Activated naive CD8-positive, alpha-beta T cell (primary cell): ENCODE data around the gene BCAS3.
"Not testable (repeated sequence)": the region's sequence is repeated elsewhere in the genome, so short reads cannot be mapped to it uniquely, and the experiment has no call there.

Experiments
- H3K27ac Mint-ChIP-seq: one replicate; pipeline ENCODE4 v1.8.0; 2021; ENCODE audit warnings: mixed read lengths
- H3K27me3 Mint-ChIP-seq: one replicate; pipeline ENCODE4 v1.8.0; 2021; ENCODE audit warnings: mixed read lengths
- H3K36me3 Mint-ChIP-seq: one replicate; pipeline ENCODE4 v1.8.0; 2021; ENCODE audit warnings: mixed read lengths
- H3K4me1 Mint-ChIP-seq: one replicate; pipeline ENCODE4 v1.8.0; 2021; ENCODE audit warnings: low read depth, mixed read lengths
- H3K4me3 Mint-ChIP-seq: one replicate; pipeline ENCODE4 v1.8.0; 2021; ENCODE audit warnings: mild to moderate bottlenecking, mixed read lengths
- H3K9me3 Mint-ChIP-seq: one replicate; pipeline ENCODE4 v1.8.0; 2021; ENCODE audit warnings: low read depth, mixed read lengths

Gene BCAS3

GRCh38 chr17:61427567-61427966 is 749.9 kb downstream of the BCAS3 start:
- Mint-ChIP-seq H3K27me3 (peaks cover 8% of the 10 kb centered on the region), H3K36me3 (no peaks in the 10 kb centered on the region), H3K9me3 (no peaks in the 10 kb centered on the region), H3K4me3 (no peak overlapping the region), H3K27ac (no peak overlapping the region), H3K4me1 (no peaks in the 10 kb centered on the region)

- Mint-ChIP-seq H3K4me3 (no peak overlapping the region), H3K36me3 (no peaks in the 10 kb centered on the region), H3K27me3 (peaks cover 9% of the 10 kb centered on the region), H3K9me3 (no peaks in the 10 kb centered on the region), H3K27ac (no peak overlapping the region), H3K4me1 (no peaks in the 10 kb centered on the region)
Observed at GRCh38 chr17:61429274-61429673, 751.6 kb downstream of the BCAS3 start.

GRCh38 chr17:61429831-61430230 is 752.2 kb downstream of the BCAS3 start:
- H3K4me1 Mint-ChIP-seq, H3K27ac Mint-ChIP-seq, H3K27me3 Mint-ChIP-seq, H3K36me3 Mint-ChIP-seq, H3K4me3 Mint-ChIP-seq, H3K9me3 Mint-ChIP-seq: not testable (repeated sequence)

- Mint-ChIP-seq H3K27me3 (peaks cover 12% of the 10 kb centered on the region), H3K27ac (no peak overlapping the region), H3K9me3 (peaks cover 12% of the 10 kb centered on the region), H3K4me3 (no peak overlapping the region), H3K36me3 (no peaks in the 10 kb centered on the region), H3K4me1 (no peaks in the 10 kb centered on the region)
Observed at GRCh38 chr17:61431594-61432311, 754.1 kb downstream of the BCAS3 start.

GRCh38 chr17:61436273-61436672 is 758.6 kb downstream of the BCAS3 start:
- Mint-ChIP-seq H3K27me3 (peaks cover 34% of the 10 kb centered on the region), H3K4me3 (no peak overlapping the region), H3K36me3 (peaks cover 9% of the 10 kb centered on the region), H3K9me3 (peaks cover 19% of the 10 kb centered on the region), H3K27ac (no peak overlapping the region), H3K4me1 (no peaks in the 10 kb centered on the region)

- H3K27ac Mint-ChIP-seq = no peak overlapping the region
- H3K4me3 Mint-ChIP-seq = no peak overlapping the region
- peaks cover 38% of the 10 kb centered on the region for H3K27me3 Mint-ChIP-seq
- no peaks in the 10 kb centered on the region for H3K4me1 Mint-ChIP-seq
- peaks cover 9% of the 10 kb centered on the region for H3K36me3 Mint-ChIP-seq
- peaks cover 19% of the 10 kb centered on the region for H3K9me3 Mint-ChIP-seq
Observed at GRCh38 chr17:61436995-61437704, 759.5 kb downstream of the BCAS3 start.

- H3K4me3 Mint-ChIP-seq = no peak overlapping the region
- peaks cover 39% of the 10 kb centered on the region for H3K27me3 Mint-ChIP-seq
- peaks cover 13% of the 10 kb centered on the region for H3K9me3 Mint-ChIP-seq
- no peaks in the 10 kb centered on the region for H3K4me1 Mint-ChIP-seq
- H3K36me3 Mint-ChIP-seq = peaks cover 9% of the 10 kb centered on the region
- H3K27ac Mint-ChIP-seq = no peak overlapping the region
Observed at GRCh38 chr17:61440697-61441096, 763.0 kb downstream of the BCAS3 start.

GRCh38 chr17:61441507-61441906 is 763.9 kb downstream of the BCAS3 start:
- not testable (repeated sequence) for H3K4me3 Mint-ChIP-seq, H3K9me3 Mint-ChIP-seq, H3K4me1 Mint-ChIP-seq, H3K36me3 Mint-ChIP-seq, H3K27ac Mint-ChIP-seq
- H3K27me3 Mint-ChIP-seq = peaks cover 36% of the 10 kb centered on the region

- Mint-ChIP-seq H3K36me3 (peaks cover 6% of the 10 kb centered on the region), H3K27me3 (peaks cover 35% of the 10 kb centered on the region), H3K27ac (no peak overlapping the region), H3K4me1 (no peaks in the 10 kb centered on the region), H3K9me3 (peaks cover 3% of the 10 kb centered on the region), H3K4me3 (no peak overlapping the region)
Observed at GRCh38 chr17:61442136-61442775, 764.6 kb downstream of the BCAS3 start.
